Retina (tissue), 1 donor: ENCODE measurements around the gene TMEM244.
"Not testable (repeated sequence)": the region's sequence is repeated elsewhere in the genome, so short reads cannot be mapped to it uniquely, and the experiment has no call there.

Source experiments
- DNase-seq: peaks from one replicate; pipeline ENCODE4 v3.0.0-alpha.2; 2016

The TMEM244 gene, protein sequence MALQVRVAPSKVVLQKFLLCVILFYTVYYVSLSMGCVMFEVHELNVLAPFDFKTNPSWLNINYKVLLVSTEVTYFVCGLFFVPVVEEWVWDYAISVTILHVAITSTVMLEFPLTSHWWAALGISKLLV

DNA sequence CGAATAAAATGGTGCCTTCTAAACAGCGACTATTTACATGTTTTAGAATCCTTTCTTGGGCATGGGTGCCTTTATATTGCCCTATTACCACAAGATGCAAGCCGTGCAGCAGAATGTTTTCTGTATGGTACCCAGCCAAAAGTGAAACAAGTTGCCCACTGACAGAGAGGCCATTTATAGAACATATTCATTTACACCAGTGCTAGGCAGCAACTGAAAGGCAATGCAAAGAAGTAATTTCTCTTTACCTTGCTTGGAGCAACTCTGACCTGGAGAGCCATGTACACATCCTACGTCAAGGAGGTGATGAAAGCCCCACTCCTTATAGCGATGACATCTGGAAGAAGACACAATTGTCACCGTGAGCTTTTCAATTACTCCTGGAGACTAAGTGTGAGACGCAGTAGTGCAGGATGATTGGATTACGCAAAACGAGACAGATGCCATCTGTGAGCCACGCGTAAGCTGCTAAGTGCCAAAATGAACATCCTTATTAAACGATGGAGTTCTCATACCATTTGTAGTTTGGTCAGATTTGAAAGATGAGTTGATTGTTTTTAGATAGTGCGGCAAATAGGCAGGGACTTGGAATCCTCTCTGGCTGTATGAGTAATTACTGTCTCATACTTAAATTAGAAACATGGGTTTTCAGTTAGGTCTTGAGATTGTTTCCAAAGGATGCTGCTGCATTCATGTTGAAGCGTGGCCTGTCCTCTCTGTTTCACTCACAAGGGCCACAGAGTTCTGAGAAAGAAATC lies at the start of gene TMEM244:
TMEM244 (minus strand) TSS at position 408 of the 758 bp plus-strand sequence; CDS start at position 281, 127 bp downstream.
- no peak for DNase-seq

DNA sequence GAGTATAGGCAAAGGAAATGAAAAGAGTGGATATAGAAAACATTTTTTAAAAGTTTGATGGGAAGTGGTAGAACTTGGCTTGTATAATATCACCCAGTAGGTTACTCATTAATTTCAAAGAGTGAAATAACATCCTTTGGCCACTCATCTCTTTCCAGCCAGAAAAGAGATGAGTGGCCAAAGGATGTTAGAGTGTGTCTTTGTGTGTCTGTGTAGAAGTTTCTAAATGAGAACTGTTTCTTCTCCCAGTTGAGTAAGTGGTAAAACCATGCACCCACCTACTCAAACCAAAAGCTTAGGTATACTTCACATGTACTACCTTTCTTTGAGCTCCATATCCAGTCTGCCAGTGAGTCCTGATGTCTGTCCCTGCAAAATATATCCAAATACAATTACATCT lies 47.7 kb upstream of the TMEM244 start:
- no peak for DNase-seq

DNA sequence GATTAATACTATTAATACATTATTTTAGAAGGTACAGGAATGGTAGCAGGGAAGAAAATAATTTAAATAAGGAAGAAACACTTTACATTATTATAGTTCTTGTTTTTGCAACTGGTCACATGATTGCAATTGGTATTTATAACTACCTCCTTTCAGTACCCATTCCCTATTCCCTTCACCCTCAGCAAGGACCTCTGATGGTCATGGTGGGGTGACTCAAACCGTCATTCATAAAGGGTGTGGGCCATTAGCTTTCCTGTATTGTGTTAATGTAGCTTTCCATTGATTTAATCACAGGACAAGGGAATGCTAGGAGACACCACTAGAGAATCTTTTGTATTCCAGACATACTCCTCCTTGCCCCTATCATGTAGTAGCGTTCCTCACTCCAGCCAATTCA lies 47.2 kb upstream of the TMEM244 start:
- no peak for DNase-seq

DNA sequence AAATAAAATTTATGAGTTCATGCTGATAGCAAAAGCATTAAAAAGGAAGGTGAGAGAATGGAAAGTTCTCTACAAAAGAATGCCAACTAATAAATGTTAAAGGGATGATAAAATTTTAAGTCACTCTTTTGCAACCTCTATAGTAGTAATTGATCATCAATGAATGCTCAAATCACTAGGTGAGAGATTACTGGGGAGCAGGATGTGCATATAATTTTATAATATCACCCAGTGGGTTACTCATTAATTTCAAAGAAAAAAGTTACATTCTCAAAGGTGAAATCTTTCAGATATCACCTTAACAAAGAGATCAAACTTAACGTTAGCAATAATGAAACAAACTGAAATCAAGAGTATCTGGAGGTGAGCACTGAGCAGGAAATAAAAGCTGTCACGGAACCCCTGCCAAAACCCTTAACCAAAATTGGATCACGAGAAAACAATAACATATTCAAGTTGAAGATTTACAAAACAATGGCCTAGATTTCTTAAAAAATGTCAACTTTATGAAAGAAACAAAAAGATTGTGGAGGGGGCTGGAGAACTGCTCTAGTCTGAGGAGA lies 45.5 kb upstream of the TMEM244 start:
- DNase-seq, result no peak

DNA sequence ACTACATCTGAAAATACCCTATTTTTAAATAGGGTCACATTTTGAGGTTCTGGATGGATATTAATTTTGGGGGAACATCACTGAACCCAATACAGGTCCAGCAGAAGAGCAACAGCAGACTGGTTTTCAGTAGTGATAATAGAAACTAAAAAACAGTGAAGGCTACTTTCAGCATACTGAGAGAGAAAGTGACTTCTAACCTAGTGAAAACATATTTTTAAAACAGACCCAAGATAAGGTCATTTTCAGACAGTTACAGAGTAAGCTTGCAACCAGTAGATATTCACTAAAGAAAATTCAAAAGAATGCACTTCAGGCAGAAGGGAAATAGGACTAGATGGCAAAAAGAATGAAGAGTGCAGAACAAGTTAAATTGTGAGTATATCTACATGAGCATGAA lies 42.0 kb upstream of the TMEM244 start:
- no peak for DNase-seq

DNA sequence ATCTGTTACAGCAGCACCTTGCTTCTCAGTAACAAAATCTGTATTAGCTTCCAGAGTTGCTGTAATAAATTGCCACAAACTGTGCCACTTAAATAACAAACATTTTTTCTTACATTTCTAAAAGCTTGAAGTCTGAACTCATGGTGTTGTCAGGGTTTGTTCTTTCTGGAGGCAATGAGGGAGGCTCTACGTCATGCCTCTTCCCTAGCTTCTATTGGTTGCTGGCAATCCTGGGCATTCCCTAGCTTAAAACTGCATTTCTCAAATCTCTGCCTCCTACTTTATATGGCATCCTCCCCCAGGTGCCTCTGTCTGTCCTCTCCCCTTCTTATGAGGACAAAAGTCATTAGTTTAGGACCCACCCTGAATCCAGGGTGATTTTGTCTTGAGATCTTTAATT lies 41.6 kb upstream of the TMEM244 start:
- no peak for DNase-seq

DNA sequence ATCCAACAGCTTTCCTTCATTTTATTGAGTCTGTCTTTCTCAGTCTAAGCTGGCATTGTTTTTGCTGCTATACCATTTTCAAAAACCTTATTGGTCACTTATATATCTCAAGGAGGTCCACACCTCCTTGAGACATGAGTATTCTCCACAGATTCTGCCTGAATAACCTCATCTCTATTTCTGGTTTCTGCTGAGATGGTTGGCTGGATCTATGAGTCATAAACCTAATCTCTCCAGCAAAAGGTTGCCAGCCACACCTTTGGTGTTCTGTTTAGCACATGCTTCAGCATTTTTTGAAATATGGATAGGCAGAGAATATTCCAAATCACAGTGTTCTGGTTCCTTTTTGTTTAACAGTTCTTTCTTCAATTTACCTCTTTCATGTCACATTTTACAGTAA lies 40.8 kb upstream of the TMEM244 start:
- DNase-seq, result no peak

DNA sequence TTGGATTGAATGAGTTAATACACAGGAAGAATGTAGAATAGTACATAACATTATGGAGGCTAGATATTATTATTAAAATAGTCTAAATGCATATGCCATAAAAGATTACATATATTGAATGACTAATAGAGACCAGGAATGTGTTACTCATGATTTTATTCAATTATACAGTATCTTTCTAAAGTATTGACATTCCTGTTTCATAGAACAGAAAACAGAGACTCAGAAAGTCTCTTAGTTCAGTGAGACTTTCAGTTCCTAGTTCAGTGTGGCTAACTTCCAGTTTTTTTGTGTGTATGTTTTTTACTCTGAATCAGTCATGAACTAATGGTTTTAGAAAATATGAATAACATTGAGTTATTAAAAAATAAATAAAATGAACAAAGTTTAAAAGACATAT lies 34.6 kb upstream of the TMEM244 start:
- DNase-seq, result no peak

DNA sequence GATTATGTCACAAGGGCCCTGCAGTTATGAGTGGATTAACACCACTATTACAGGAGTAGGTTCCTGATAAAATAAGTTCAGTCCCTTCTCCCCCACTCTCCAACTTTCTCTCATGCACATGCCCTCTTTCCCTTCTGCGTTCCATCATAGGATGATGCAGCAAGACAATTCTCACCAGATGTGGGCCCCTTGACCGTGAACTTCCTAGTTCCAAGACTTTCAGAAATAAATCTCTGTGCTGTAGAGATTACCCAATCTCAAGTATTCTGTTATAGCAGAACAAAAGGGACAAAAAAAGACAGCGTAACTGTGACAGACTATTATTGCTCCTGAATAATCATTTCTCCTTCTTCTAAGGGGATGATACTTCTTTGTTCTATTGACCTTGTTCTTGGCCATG lies 33.8 kb upstream of the TMEM244 start:
- no peak for DNase-seq

DNA sequence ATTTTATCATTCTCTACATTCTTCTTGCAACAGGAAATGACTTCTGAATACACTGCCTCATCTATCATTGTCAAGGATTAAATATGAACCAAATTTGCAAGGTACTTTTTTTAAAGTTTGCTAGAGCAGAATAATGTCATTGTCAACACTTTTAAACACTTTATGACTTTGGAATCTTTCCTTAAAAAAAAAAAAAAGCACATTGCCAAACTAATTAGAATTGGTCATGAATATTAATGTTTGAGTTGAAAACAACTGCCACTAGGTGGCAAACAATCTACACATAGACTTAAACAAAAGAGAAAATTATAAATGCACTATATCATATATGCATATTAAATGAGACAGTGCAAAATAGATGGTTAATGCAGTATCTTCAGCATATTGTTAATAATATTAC lies 32.5 kb upstream of the TMEM244 start:
- DNase-seq, result no peak

DNA sequence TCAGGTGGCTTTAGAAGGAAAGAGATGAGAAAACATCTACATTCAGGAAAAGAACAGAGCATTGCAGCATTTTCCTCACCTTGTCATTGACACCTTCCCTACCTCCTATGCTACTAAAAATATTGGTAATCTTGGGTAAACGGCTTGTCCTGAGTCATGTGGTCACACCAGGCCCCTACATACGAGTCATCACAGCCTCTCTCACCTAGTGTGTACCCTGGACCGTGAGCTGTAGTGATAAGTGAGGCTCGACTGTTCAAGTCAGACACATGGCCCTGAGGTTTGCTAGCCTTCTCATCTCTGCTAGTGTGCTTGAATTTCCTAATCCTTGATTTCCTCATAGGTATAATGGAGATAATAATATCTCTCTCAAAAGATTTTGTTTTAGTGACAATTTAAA lies 29.6 kb upstream of the TMEM244 start:
- DNase-seq, result no peak

DNA sequence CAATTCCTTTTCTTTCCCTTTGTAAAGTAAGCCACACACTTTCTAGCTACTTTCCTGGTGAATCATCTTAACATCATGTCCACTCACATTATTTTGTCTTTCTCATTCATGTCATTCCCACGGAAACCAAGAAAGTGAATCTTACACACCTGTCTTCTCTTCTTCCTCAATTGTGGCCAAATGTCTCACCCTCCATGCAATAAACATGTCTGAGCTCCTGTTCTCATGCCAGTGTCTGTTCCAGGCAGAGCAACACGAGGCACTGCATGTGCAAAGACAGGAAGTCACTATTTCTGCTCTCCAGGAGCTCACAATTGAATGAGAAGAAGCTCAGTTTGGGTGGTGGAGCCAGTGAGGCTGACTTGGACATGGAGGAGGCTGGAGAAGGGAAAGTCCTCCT lies 29.0 kb upstream of the TMEM244 start:
- DNase-seq, result no peak

DNA sequence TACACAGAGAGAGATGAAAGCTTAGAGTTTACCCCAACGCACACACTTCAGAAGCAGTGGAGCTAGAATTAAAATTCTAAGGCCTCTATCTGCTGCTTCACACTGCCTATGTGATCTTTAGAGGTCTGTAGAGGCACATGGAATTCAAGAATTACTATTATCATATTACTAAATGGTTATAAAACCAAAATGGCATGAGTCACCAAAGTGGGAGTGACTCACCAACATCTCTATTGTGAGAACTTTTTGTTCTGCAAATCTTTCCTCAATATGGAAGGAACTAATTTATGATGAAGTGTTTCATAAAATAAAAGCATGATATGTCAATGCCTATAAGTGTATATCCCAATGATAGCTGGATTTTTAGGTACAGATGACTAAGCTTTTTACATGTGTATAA lies 28.5 kb upstream of the TMEM244 start:
- no peak for DNase-seq

DNA sequence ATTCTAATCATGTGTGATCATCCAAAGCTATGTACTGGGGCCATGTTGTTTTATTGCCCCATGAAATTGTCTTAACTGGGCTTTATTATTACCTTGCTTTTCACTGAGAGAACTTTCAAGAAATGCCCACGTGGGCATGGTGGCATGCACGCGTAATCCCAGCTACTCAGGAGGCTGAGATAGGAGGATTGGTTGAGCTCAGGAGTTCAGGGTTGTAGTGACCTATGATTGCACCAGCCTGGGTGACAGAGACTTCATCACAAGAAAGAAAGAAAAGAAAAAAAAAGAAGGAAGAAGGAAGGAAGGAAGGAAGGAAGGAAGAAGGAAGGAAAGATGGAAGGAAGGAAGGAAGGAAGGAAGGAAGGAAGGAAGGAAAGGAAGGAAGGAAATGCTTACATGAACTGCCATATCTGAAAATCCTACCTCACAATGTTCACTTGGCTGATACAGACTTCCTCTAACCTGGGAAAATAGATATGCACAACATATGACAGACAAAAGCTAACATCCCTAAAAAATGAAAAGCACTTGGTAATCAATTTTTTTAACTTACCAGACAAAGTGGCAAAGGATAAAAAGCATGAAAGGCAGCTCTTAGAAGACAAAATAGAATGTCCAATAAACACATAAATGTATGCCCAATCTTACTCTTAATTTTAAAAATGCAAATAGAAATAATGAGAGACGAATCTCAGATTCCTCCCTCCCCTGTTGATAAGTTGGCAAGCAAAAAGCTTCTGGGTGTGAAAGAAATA lies 25.5 kb upstream of the TMEM244 start:
- no peak for DNase-seq

DNA sequence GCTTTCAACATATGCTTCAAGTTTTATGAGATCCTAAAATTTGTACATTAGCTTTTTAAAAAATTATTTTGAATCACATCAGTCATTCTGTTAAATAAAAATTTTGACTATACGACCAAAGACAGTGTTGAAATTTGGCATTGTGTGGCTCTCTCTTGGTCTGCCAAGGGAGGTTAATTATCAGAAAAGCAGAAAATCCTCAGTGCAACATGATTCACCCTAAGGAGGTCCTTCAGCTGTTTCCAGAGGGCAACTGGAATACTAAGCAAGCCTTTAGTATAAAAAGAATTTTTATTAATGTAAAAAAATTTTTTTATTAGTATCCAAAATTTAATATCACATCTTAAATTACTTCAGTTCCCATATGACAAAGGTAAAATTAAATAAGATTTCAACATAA lies 23.1 kb upstream of the TMEM244 start:
- DNase-seq, result no peak

DNA sequence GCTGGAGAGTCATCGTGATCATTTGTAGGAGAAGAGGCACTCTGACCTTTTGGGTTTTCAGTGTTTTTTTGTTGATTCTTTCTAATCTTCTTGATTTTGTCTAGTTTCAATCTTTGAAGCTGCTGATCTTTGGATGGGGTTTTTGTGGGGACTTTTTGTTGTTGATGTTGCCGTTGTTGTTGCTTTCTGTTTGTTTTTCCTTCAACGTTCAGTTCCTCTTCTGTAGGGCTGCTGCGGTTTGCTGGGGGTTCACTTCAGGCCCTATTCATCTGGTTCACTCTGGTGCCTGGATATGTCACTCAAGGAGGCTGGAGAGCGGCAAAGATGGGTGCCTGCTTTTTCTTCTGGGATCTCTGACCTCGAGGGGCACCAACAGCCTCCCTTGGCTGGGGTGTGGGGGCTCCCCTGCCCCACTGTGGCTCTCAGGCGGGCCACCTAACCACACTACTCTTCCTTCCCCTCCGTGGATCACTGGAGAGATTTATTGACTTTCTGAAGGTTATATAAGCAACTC lies 21.5 kb upstream of the TMEM244 start:
- DNase-seq, result no peak

DNA sequence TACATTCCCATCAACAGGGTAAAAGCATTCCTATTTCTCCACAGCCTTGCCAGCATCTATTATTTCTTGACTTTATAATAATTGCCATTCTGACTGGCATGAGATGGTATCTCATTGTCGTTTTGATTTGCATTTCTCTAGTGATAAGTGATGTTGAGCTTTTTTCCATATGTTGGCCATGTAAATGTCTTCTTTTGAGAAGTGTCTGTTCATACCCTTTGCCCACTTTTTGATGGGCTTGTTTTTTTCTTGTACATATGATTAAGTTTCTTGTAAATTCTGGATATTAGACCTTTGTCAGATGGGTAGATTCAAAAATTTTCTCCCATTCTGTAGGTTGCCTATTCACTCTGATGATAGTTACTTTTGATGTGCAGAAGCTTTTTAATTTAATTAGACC lies 16.8 kb upstream of the TMEM244 start:
- DNase-seq, result not testable (repeated sequence)

DNA sequence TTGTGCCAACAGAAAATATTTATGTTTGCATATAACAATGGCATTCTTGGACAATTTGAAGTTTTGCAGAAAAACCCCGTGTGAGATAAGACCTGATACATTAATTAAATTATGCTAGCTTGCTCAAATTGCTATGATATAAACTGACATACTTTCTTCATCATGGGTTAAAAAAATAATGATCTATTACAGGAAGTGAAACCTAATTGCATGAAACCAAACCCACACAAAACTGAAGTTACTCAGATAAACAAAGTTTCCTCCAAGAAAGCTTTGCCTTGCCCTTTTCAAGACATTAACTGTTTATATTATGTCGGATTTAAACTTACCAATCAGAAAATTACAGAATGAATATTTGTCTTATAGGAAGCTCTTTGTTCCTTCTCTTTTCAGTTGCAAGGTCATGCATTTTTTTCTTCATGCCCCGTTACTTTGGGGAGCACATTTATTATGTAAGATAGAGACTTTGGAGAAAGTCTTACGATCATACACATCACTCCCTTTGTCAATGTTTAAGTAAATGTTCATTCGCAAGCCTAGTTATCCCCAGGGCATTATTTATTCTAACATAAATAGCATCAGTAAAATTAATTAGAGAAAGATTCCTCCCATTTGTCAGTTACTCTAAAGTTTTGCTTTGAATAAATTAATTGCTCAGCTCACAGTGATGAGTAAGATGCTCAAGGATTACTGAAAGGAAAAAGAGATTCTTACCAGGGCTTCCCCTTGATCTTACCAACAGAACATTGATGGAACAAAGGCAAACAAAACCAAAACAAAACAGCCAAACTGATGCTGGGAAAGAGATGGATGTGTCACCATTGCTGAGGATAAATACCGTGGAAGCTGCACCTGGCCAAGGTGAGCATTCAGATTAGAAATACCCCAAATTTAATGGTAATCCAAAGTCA lies 14.8 kb upstream of the TMEM244 start:
- DNase-seq, result no peak

DNA sequence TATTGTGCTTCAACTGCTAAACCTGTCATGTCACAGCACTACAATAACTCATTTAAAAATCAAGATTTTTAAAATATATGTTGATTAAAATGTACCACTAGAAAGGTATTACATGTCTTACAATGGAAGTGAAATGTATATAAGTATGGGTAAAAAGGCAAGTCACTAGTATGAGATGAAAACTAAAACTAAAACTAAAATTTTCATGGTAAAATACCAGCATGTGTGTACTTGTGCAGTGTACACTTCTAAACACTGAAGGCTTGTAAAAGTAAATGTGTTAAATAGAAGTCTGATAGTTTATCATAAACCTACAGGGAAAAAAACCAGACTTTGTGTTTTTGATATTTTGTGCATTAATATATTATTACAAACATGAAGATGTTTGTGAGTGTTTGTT lies 13.7 kb upstream of the TMEM244 start:
- DNase-seq, result no peak

DNA sequence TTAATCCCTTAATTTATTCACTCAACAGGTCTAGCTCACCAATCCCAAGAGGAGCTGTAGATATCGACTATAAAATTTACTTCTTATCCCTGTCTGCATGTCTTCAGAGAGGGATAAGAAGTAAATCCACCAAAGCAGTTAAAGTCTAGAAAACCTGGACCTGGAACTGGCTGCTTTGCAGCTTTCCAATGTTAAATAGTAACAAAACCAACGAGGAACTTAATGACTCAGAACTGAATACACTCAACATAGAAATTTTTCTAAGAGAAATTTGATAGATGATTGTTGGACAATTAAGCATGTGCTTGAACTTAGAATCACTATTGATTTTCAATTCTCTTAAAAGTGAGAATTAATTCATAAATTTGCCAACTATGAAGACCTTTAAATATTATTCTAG lies 11.5 kb upstream of the TMEM244 start:
- no peak for DNase-seq

DNA sequence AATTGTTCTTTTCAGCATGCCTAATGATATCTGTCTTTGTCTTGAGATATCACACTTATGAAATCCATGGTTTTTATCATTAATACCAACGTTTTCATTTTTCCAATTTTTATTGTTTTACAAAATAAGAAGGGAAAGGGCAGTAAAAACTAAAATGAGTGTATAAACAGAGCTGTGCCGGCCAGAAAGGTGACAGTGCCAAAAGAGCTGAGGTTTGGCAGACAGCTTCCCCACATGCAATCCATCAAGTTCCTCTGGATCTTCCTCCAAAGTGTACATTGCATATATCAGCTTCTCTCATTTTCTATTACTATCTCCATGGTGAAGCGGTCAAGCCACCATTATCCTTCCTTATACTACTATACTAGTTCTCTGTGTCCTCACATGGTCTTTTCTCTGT lies 10.1 kb upstream of the TMEM244 start:
- no peak for DNase-seq

DNA sequence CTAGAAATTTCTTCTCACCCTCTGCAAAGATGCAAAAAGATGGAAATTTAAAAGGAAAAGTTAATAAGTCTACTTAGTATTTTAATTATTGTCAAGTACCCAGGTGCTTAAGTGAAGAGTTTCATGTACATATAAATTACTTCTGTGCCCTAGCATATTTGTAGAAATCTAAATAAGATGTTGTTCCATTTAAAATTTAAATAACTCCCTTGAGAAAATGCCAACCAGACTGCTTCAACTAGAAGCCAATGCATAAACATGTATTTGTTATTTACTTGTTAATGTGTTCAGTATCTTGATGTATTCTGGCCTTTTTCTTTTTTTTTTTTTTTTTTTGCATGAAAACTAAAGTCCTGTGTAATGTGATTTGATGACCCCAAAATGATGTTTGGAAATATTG lies 6.3 kb upstream of the TMEM244 start:
- DNase-seq, result no peak

DNA sequence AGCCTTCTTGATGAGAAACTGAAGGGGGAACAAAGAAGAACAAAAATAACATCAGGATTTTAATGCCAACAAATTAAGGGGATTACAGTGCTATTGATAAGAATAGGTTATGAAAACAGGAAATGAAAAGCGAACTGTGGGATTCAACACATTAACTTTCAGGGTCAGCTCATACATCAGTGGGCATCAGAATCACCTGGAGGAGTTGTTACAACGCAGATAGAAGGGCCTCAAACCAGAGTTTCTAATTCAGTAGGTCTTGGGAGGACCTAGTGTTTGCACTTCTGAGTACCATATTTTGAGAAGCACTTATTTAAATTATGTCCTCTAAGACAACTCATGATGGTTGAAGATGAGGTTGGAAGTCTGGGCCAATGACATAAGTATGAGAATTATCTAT lies 5.6 kb upstream of the TMEM244 start:
- no peak for DNase-seq
